Stomach (tissue), 9 donors: ENCODE data around the gene GABRG3. TPM values are rescaled to one million over a fixed set of nuclear protein-coding genes. Genes with fewer than 3 reads are reported as not detected.

Experiments used
- DNase-seq, 2 donors: peaks; one replicate each; pipeline versions ENCODE4 v3.0.0 to v3.0.0-alpha.2; 2013 to 2019
- H3K27ac ChIP-seq, 5 donors: fragments of 200-600 bp in 4 of 5; sonication (generic) in 4 of 5; one replicate each; pipeline ENCODE4 v1.5.1; 2013 to 2019; ENCODE audit warnings: mild to moderate bottlenecking in 1 of 5, moderate library complexity in 1 of 5
- H3K27me3 ChIP-seq, 3 donors: fragments of 200-600 bp; sonication (generic); one replicate each; pipeline ENCODE4 v1.5.1; 2017 to 2019; ENCODE audit warnings: mixed run types in 1 of 3
- H3K36me3 ChIP-seq, 4 donors: fragments of 200-600 bp; sonication (generic); 1 replicate in 3 of 4; 2 replicates in 1 of 4; pipeline ENCODE4 v1.5.1; 2016 to 2019
- H3K4me1 ChIP-seq, 4 donors: fragments of 200-600 bp; sonication (generic); one replicate each; pipeline ENCODE4 v1.5.1; 2016 to 2019
- H3K4me3 ChIP-seq, 4 donors: fragments of 200-600 bp; sonication (generic) in 3 of 4; one replicate each; pipeline ENCODE4 v1.5.1; 2016 to 2019; ENCODE audit warnings: mild to moderate bottlenecking in 1 of 4
- H3K9me3 ChIP-seq, 4 donors: fragments of 200-600 bp; sonication (generic); one replicate each; pipeline ENCODE4 v1.5.1; 2016 to 2019
- EP300 ChIP-seq: sonication (generic); formaldehyde crosslinking; IDR thresholded peaks from one replicate; pipeline ENCODE4 v1.6.1; 2017; ENCODE audit warnings: antibody characterized with exemption
- POLR2A ChIP-seq, 4 donors: fragments of 450-650 bp; IDR thresholded peaks; one replicate each; pipeline ENCODE4 v1.6.1; 2016; ENCODE audit warnings: antibody characterized with exemption in 4 of 4, control low read depth in 2 of 4, mild to moderate bottlenecking in 1 of 4, moderate library complexity in 1 of 4
- POLR2AphosphoS5 ChIP-seq, 3 donors: sonication (generic); formaldehyde crosslinking; IDR thresholded peaks; one replicate each; pipeline ENCODE4 v1.6.1; 2016; ENCODE audit warnings: antibody characterized with exemption in 3 of 3
- WGBS, 5 donors: extraction: QIAGEN DNeasy Blood & Tissue Kit in 3 of 5; methylation state at CpG; one replicate each; pipeline versions ENCODE4 v1.1.5 to v1.1.7; 2013 to 2018; 5-methylcytosine and 5-hydroxymethylcytosine counted together
- intact Hi-C: fragments of 100-400 bp; cut with DNase I; formaldehyde crosslinking; loops from one replicate; pipeline ENCODE4 v1.15.1; 2023; ENCODE audit warnings: low total_unique reads
- polyA plus RNA-seq, 3 donors: library from polyadenylated mRNA; stranded (reverse); fragments of 200-250 nt; gene quantifications; one replicate each; pipeline ENCODE4 v1.2.3, GENCODE V29; 2013
- total RNA-seq, 5 donors: library from RNA; depleted of rRNA; stranded (reverse); fragments of >200 nt; gene quantifications; one replicate each; pipeline versions ENCODE4 v1.1.0 to v1.2.3, GENCODE V29; 2014 to 2016
- TF ChIP-seq, protein P1 (sequence below), 7 experiments: fragments of 450-650 bp in 4 of 7; fragments of 200-600 bp in 3 of 7; sonication (generic) in 3 of 7; IDR thresholded peaks; one replicate each; pipeline ENCODE4 v1.5.1; 2016 to 2019; ENCODE audit warnings: antibody characterized with exemption in 7 of 7, control low read depth in 2 of 7, mild to moderate bottlenecking in 1 of 7
- donor health status: healthy with polysubstance abuse.
- donor health status: Bipolar disorder and iron deficiency.
- donor health status: healthy.

The GABRG3 gene
- total and polyA plus RNA-seq, 8 donors: 0.37 to 1.5 TPM; not detected in 6

DNA sequence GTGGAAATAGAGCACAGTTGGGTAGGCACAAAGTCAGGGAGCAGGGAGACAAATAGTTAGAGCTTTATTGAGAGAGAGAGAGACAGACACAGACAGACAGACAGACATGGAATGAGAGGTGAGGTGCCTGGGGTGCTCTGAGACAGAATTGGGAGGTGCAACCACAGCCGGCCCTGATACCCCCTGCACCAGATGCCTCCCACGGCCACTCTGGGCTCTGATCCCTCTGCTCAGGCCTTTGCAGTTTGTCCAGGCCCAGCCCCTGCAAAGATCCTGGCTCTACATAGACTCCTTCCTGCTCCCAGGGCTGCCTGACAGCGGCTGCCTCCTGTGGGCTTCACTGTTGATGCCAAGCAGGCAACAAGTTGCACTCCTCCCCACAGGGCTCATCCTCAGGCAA, 283.8 kb downstream of the GABRG3 start:
- 59 to 84% (median 69%) methylated on average over 3 of the region's 3 CpGs for WGBS, 5 donors
- TF ChIP-seq POLR2A (IDR thresholded peaks at IDR 0.05) (no peak), POLR2AphosphoS5 (IDR thresholded peaks at IDR 0.05) (no peak), EP300 (no peak)
- TF ChIP-seq, protein P1, sequence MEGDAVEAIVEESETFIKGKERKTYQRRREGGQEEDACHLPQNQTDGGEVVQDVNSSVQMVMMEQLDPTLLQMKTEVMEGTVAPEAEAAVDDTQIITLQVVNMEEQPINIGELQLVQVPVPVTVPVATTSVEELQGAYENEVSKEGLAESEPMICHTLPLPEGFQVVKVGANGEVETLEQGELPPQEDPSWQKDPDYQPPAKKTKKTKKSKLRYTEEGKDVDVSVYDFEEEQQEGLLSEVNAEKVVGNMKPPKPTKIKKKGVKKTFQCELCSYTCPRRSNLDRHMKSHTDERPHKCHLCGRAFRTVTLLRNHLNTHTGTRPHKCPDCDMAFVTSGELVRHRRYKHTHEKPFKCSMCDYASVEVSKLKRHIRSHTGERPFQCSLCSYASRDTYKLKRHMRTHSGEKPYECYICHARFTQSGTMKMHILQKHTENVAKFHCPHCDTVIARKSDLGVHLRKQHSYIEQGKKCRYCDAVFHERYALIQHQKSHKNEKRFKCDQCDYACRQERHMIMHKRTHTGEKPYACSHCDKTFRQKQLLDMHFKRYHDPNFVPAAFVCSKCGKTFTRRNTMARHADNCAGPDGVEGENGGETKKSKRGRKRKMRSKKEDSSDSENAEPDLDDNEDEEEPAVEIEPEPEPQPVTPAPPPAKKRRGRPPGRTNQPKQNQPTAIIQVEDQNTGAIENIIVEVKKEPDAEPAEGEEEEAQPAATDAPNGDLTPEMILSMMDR (IDR thresholded peaks at IDR 0.05): no peak
- intact Hi-C loops: no loop called here
- no peaks in the 10 kb centered on the region for H3K4me1 ChIP-seq
- H3K9me3 ChIP-seq: peaks cover 0 to 23% (median 7%) of the 10 kb centered on the region in 4 donors
- no peak overlapping the region for H3K4me3 ChIP-seq
- no peaks in the 10 kb centered on the region for H3K27me3 ChIP-seq
- no peak overlapping the region for H3K27ac ChIP-seq
- H3K36me3 ChIP-seq: no peaks in the 10 kb centered on the region
- DNase-seq: no peak

DNA sequence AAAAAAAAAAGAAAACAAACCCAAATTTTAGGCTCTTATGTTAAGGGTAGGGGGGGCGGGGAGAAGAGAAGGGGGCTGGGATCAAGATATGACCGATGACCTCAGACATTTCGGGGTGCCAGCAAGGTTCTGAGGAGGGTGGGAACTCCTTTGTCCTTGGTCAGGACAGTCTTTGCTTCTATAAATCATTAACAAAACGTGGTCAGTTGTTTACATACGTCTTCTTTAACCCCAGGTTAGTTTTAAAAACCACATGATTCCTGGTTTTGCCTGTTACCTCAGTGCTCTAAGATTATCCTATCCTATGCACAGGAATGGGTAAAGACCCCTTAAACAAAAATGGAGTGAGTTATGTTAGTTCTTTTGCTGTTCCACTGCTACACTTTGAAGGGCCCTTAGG, 285.5 kb downstream of the GABRG3 start:
- H3K27ac ChIP-seq: no peak overlapping the region
- WGBS, 5 donors: 43 to 68% (median 54%) methylated on average over 5 of the region's 5 CpGs
- TF ChIP-seq POLR2A (IDR thresholded peaks at IDR 0.05) (no peak), EP300 (no peak), POLR2AphosphoS5 (IDR thresholded peaks at IDR 0.05) (no peak)
- TF ChIP-seq, protein P1 (IDR thresholded peaks at IDR 0.05): no peak
- H3K27me3 ChIP-seq: no peaks in the 10 kb centered on the region
- H3K4me3 ChIP-seq: no peak overlapping the region
- H3K4me1 ChIP-seq: no peaks in the 10 kb centered on the region
- no peak for DNase-seq
- H3K9me3 ChIP-seq: peaks cover 0 to 15% (median 7%) of the 10 kb centered on the region in 4 donors
- intact Hi-C loops: no loop called here
- no peaks in the 10 kb centered on the region for H3K36me3 ChIP-seq

DNA sequence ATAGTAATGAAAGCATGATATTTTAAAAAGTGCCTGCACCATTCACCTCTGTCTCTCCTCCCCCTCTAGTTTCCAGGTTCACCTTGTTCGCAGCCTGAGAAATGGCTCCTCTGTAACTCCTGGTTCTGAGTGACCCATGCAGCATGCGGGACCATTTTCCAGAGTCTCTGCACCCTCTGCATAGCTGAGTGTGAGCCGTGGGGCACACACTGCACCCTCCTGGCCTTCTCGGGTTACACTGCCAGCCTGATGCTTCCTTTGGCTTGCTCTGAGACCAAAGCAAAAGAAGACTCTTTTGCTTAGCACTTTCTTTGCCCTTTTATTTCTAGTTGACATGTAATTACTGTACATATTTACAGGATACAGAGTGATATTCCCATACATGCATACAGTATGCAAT, 287.3 kb downstream of the GABRG3 start:
- 48 to 75% (median 50%) methylated on average over 4 of the region's 4 CpGs for WGBS, 5 donors
- Histone ChIP-seq H3K4me1 (no peaks in the 10 kb centered on the region), H3K4me3 (no peak overlapping the region), H3K27ac (no peak overlapping the region), H3K9me3 (peaks cover 0 to 13% (median 2%) of the 10 kb centered on the region in 4 donors), H3K36me3 (no peaks in the 10 kb centered on the region), H3K27me3 (no peaks in the 10 kb centered on the region)
- TF ChIP-seq EP300 (no peak), POLR2A (IDR thresholded peaks at IDR 0.05) (no peak), POLR2AphosphoS5 (IDR thresholded peaks at IDR 0.05) (no peak)
- TF ChIP-seq, protein P1 (IDR thresholded peaks at IDR 0.05): no peak
- intact Hi-C loops: no loop called here
- DNase-seq: no peak

DNA sequence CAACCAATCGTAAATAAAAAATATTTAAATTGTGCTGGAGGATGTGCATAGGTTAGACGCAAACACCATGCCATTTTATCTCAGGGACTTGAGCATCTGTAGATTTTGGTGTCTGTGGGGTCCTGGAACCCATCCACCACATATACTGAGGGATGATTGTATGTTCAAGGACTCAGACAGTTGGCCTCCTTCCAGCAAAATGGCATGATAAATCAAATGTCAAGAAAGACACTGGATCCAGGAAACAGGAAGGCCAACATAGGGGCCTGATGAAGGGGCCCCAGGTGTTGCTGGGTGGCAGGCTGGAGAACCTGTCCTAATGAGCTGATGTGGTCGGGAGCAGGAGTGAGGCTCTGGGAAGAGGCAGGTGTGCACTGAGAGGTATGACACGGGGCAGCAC, 289.5 kb downstream of the GABRG3 start:
- H3K4me3 ChIP-seq: no peak overlapping the region
- DNase-seq: no peak
- no peaks in the 10 kb centered on the region for H3K36me3 ChIP-seq
- intact Hi-C loops: no loop called here
- WGBS, 5 donors: 53 to 77% (median 64%) methylated on average over 4 of the region's 4 CpGs
- TF ChIP-seq POLR2AphosphoS5 (IDR thresholded peaks at IDR 0.05) (no peak), EP300 (no peak), POLR2A (IDR thresholded peaks at IDR 0.05) (no peak)
- TF ChIP-seq, protein P1 (IDR thresholded peaks at IDR 0.05): no peak
- H3K4me1 ChIP-seq: no peaks in the 10 kb centered on the region
- peaks cover 0 to 13% (median 2%) of the 10 kb centered on the region in 4 donors for H3K9me3 ChIP-seq
- no peak overlapping the region for H3K27ac ChIP-seq
- H3K27me3 ChIP-seq: no peaks in the 10 kb centered on the region
